Stimulated activated CD4-positive, alpha-beta T cell treated with anti-CD3 and anti-CD28 coated beads, Interleukin-2, amount 100 ng/mL, for 48 hours (primary cell): Measurements from ENCODE around the gene DCP1B.
A peak's percentile ranks its signal among the peaks of the same experiment; 100 is the strongest.

ENCODE experiments used
- DNase-seq, 2 donors: peaks; one replicate each; pipeline ENCODE4 v3.0.0-alpha.2; 2020

Gene DCP1B

GRCh38 chr12:2004113-2004929 lies at the start of gene DCP1B:
Gene DCP1B (minus strand): TSS chr12:2004457. CDS start chr12:2004431, 26 bp downstream.
- peak; percentile 90 to 92 for DNase-seq

- no peak for DNase-seq
Observed at GRCh38 chr12:2053691-2054090, 49.4 kb upstream of the DCP1B start.

GRCh38 chr12:2052826-2053678 lies 48.8 kb upstream of the DCP1B start, which contains the start of gene CACNA1C:
Gene CACNA1C (plus strand): TSS chr12:2052987. CDS start chr12:2053563, 576 bp downstream.
- DNase-seq: peak; percentile 20 to 30

GRCh38 chr12:2051700-2052621 lies 47.7 kb upstream of the DCP1B start:
- DNase-seq: no peak

GRCh38 chr12:2049604-2050540 lies 45.6 kb upstream of the DCP1B start:
- no peak for DNase-seq

- no peak for DNase-seq
Observed at GRCh38 chr12:2047752-2048151, 43.5 kb upstream of the DCP1B start.

GRCh38 chr12:2046957-2047356 lies 42.7 kb upstream of the DCP1B start:
- DNase-seq: no peak

- DNase-seq: no peak
Observed at GRCh38 chr12:2044165-2044564, 39.9 kb upstream of the DCP1B start.

GRCh38 chr12:2043054-2043453 lies 38.8 kb upstream of the DCP1B start:
- no peak for DNase-seq

- DNase-seq: no peak
Observed at GRCh38 chr12:2039034-2039433, 34.8 kb upstream of the DCP1B start.

- DNase-seq: no peak
Observed at GRCh38 chr12:2035431-2036055, 31.3 kb upstream of the DCP1B start.

GRCh38 chr12:2034633-2035430 lies 30.6 kb upstream of the DCP1B start:
- DNase-seq: peak; percentile 91 to 92

- DNase-seq: no peak
Observed at GRCh38 chr12:2032506-2032905, 28.2 kb upstream of the DCP1B start.

- DNase-seq: no peak
Observed at GRCh38 chr12:2029851-2030250, 25.6 kb upstream of the DCP1B start.

GRCh38 chr12:2027351-2027750 lies 23.1 kb upstream of the DCP1B start:
- DNase-seq: no peak

- no peak for DNase-seq
Observed at GRCh38 chr12:2023365-2023764, 19.1 kb upstream of the DCP1B start.

- DNase-seq: no peak
Observed at GRCh38 chr12:2020511-2020910, 16.3 kb upstream of the DCP1B start.

- no peak for DNase-seq
Observed at GRCh38 chr12:2019126-2019525, 14.9 kb upstream of the DCP1B start.

- no peak for DNase-seq
Observed at GRCh38 chr12:2018391-2018790, 14.1 kb upstream of the DCP1B start.
